Measurements from ENCODE around the gene KANSL1L. TPM values are rescaled to one million over a fixed set of nuclear protein-coding genes. Genes with fewer than 3 reads are reported as not detected.

KANSL1L gene
- total and polyA plus RNA-seq, 9 of the 15 experiments (the other 6 are each of a cell fraction or from before 2014, with no cell fraction given), result 1.3 to 6.7 (median 2.4) TPM

- Histone ChIP-seq H3K4me2 (ENCODE audit: insufficient read depth, low read length) (no peak overlapping the region), H3K9ac (ENCODE audit: insufficient read depth in 1 of 2, low read depth in 2 of 2, low read length in 2 of 2) (no peak overlapping the region), H3K27me3 (ENCODE audit: control insufficient read depth in 2 of 2, insufficient read depth in 2 of 2, low read length in 2 of 2) (no peaks in the 10 kb centered on the region), H3K4me1 (replicated peaks in 1 of 2; ENCODE audit: control insufficient read depth in 2 of 2, insufficient read depth in 2 of 2, low read length in 2 of 2) (no peaks in the 10 kb centered on the region), H3K9me1 (ENCODE audit: control insufficient read depth, insufficient read depth, low read length) (no peaks in the 10 kb centered on the region), H3K4me3 (no peak overlapping the region), H3K9me3 (replicated peaks; ENCODE audit: control insufficient read depth, insufficient read depth, low read depth, low read length) (no peaks in the 10 kb centered on the region), H3K79me2 (ENCODE audit: control insufficient read depth, insufficient read depth, low read length) (no peaks in the 10 kb centered on the region), H4K20me1 (replicated peaks; ENCODE audit: control insufficient read depth, insufficient read depth, low read length) (no peaks in the 10 kb centered on the region), H2AFZ (ENCODE audit: low read depth, low read length) (no peak overlapping the region), H3K36me3 (ENCODE audit: control insufficient read depth, insufficient read depth, low read length) (no peaks in the 10 kb centered on the region), H3K27ac (ENCODE audit: extremely low read depth, low read depth, low read length) (no peak overlapping the region)
- ATAC-seq, result no peak
- FAIRE-seq, result no peak
- in situ Hi-C loops (cut with MboI) (loop anchor here (25.0 kb wide), 1 partner anchor 1790 kb away; no protein-coding TSS in a partner anchor), intact Hi-C loops (cut with micrococcal nuclease) (no loop called here)
- no CpG with 5 or more reads among the region's 1 CpG for WGBS (ENCODE audit: insufficient coverage, low coverage, missing lambda C conversion rate)
- ChIA-PET POLR2A (interaction anchor here (0.8 kb wide), 1 partner anchor 206 kb away, joined by 3 read pairs; no protein-coding TSS in a partner anchor), CTCF (ENCODE audit: low intra/inter-chr PET ratio) (no interaction called here)
- TF ChIP-seq RCOR1 (IDR thresholded peaks at IDR 0.05; ENCODE audit: borderline replicate concordance in 1 of 2, low read depth in 2 of 2, low read length in 2 of 2) (no peak), STAT6 (CRISPR knock-in tag; IDR thresholded peaks at IDR 0.05) (no peak), NFATC3 (IDR thresholded peaks at IDR 0.05) (no peak), ZNF436 (CRISPR knock-in tag; IDR thresholded peaks at IDR 0.05) (no peak), ZNF274 (IDR thresholded peaks at IDR 0.05; ENCODE audit: borderline replicate concordance, low read depth, low read length) (no peak), CSDE1 (IDR thresholded peaks at IDR 0.05) (no peak), ZNF41 (CRISPR knock-in tag; conservative IDR thresholded peaks at IDR 0.05) (no peak), ZNF583 (CRISPR knock-in tag; IDR thresholded peaks at IDR 0.05) (no peak), ZNF75A (CRISPR knock-in tag; IDR thresholded peaks at IDR 0.05) (no peak), NR2C1 (IDR thresholded peaks at IDR 0.05) (no peak), NR2C1 (tag; IDR thresholded peaks at IDR 0.05) (no peak), BRD9 (IDR thresholded peaks at IDR 0.05; ENCODE audit: low read depth, partially characterized antibody) (no peak), IRF1 (CRISPR knock-in tag; IDR thresholded peaks at IDR 0.05; ENCODE audit: borderline replicate concordance) (no peak), COPS2 (conservative IDR thresholded peaks at IDR 0.05) (no peak), FOXJ2 (tag; IDR thresholded peaks at IDR 0.05) (no peak), U2AF2 (optimal IDR thresholded peaks at IDR 0.05; ENCODE audit: low read depth, low read length) (no peak), EZH2 (IDR thresholded peaks at IDR 0.05; ENCODE audit: borderline replicate concordance, low read depth, low read length) (no peak), HDAC3 (IDR thresholded peaks at IDR 0.05; ENCODE audit: borderline replicate concordance, partially characterized antibody) (no peak), THRAP3 (IDR thresholded peaks at IDR 0.05; ENCODE audit: borderline replicate concordance) (no peak), TRIM25 (IDR thresholded peaks at IDR 0.05; ENCODE audit: borderline replicate concordance) (no peak), ZNF354B (CRISPR knock-in tag; IDR thresholded peaks at IDR 0.05) (no peak)
- no TSS peak for BruUV-seq (replicated peaks)
- DNase-seq (ENCODE audit: extremely low read depth in 1 of 4, low spot score in 3 of 4), result no peak
Measured at GRCh38 chr2:210177769-210178168, 6.6 kb upstream of the KANSL1L start.

Measured in K562 (cell line).